NCI-H1092 treated with DMSO at 0.1 percent for 48 hours (cell line): ENCODE data around the gene AKAP12.
"Not testable (repeated sequence)": the region's sequence is repeated elsewhere in the genome, so short reads cannot be mapped to it uniquely, and the experiment has no call there.

Experiments
- DNase-seq: peaks from one replicate; lab custom pipeline; 2025; lab: John Stamatoyannopoulos, UW

Gene AKAP12

DNA sequence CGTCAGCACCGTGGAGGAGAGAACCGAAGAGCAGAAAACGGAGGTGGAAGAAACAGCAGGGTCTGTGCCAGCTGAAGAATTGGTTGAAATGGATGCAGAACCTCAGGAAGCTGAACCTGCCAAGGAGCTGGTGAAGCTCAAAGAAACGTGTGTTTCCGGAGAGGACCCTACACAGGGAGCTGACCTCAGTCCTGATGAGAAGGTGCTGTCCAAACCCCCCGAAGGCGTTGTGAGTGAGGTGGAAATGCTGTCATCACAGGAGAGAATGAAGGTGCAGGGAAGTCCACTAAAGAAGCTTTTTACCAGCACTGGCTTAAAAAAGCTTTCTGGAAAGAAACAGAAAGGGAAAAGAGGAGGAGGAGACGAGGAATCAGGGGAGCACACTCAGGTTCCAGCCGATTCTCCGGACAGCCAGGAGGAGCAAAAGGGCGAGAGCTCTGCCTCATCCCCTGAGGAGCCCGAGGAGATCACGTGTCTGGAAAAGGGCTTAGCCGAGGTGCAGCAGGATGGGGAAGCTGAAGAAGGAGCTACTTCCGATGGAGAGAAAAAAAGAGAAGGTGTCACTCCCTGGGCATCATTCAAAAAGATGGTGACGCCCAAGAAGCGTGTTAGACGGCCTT, 110.0 kb downstream of the AKAP12 start:
- DNase-seq: peak; percentile 73

DNA sequence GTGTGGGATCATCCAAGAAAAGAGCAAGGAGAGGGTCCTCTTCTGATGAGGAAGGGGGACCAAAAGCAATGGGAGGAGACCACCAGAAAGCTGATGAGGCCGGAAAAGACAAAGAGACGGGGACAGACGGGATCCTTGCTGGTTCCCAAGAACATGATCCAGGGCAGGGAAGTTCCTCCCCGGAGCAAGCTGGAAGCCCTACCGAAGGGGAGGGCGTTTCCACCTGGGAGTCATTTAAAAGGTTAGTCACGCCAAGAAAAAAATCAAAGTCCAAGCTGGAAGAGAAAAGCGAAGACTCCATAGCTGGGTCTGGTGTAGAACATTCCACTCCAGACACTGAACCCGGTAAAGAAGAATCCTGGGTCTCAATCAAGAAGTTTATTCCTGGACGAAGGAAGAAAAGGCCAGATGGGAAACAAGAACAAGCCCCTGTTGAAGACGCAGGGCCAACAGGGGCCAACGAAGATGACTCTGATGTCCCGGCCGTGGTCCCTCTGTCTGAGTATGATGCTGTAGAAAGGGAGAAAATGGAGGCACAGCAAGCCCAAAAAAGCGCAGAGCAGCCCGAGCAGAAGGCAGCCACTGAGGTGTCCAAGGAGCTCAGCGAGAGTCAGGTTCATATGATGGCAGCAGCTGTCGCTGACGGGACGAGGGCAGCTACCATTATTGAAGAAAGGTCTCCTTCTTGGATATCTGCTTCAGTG, 110.8 kb downstream of the AKAP12 start:
- no peak for DNase-seq

DNA sequence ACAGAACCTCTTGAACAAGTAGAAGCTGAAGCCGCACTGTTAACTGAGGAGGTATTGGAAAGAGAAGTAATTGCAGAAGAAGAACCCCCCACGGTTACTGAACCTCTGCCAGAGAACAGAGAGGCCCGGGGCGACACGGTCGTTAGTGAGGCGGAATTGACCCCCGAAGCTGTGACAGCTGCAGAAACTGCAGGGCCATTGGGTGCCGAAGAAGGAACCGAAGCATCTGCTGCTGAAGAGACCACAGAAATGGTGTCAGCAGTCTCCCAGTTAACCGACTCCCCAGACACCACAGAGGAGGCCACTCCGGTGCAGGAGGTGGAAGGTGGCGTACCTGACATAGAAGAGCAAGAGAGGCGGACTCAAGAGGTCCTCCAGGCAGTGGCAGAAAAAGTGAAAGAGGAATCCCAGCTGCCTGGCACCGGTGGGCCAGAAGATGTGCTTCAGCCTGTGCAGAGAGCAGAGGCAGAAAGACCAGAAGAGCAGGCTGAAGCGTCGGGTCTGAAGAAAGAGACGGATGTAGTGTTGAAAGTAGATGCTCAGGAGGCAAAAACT, 111.5 kb downstream of the AKAP12 start:
- no peak for DNase-seq

DNA sequence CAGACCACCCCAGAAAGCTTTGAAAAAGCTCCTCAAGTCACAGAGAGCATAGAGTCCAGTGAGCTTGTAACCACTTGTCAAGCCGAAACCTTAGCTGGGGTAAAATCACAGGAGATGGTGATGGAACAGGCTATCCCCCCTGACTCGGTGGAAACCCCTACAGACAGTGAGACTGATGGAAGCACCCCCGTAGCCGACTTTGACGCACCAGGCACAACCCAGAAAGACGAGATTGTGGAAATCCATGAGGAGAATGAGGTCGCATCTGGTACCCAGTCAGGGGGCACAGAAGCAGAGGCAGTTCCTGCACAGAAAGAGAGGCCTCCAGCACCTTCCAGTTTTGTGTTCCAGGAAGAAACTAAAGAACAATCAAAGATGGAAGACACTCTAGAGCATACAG, 112.0 kb downstream of the AKAP12 start:
- DNase-seq: no peak

DNA sequence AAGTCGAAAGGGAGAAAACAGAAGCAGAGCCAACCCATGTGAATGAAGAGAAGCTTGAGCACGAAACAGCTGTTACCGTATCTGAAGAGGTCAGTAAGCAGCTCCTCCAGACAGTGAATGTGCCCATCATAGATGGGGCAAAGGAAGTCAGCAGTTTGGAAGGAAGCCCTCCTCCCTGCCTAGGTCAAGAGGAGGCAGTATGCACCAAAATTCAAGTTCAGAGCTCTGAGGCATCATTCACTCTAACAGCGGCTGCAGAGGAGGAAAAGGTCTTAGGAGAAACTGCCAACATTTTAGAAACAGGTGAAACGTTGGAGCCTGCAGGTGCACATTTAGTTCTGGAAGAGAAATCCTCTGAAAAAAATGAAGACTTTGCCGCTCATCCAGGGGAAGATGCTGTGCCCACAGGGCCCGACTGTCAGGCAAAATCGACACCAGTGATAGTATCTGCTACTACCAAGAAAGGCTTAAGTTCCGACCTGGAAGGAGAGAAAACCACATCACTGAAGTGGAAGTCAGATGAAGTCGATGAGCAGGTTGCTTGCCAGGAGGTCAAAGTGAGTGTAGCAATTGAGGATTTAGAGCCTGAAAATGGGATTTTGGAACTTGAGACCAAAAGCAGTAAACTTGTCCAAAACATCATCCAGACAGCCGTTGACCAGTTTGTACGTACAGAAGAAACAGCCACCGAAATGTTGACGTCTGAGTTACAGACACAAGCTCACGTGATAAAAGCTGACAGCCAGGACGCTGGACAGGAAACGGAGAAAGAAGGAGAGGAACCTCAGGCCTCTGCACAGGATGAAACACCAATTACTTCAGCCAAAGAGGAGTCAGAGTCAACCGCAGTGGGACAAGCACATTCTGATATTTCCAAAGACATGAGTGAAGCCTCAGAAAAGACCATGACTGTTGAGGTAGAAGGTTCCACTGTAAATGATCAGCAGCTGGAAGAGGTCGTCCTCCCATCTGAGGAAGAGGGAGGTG, 112.9 kb downstream of the AKAP12 start:
- DNase-seq: no peak

DNA sequence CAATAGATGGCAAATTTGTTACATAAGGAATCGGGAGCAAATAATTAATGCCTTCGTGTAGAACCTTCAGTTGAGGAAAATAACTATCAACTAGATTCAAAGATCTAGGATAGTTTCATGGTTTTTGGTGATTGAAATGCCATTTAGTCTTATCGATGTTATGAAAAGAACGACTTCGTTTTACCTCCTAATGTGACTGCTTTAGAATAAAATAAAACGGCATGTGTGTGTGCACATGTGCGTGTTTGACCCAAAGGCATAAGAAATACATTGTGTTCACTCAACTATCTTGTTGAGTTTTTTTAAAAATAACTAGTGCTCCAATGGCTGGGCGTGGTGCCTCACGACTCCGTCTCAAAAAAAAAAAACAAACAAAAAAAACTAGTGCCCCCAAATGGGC, 114.0 kb downstream of the AKAP12 start:
- DNase-seq: no peak

DNA sequence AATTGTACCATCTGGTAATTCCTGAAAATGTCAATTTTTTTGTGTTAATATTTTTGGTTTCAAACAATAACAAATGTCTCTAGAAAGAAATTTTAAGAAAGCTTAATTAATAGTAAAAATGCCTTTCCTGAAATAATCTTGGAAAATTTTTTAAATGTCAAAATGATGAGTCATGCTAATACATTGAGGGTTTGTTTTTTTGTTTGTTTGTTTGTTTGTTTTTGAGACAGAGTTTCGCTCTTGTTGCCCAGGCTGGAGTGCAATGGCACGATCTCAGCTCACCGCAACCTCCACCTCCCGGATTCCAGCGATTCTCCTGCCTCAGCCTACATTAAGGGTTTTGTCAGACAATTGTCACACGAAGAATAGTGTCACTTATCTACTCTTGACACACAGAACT, 117.2 kb downstream of the AKAP12 start:
- DNase-seq: not testable (repeated sequence)

DNA sequence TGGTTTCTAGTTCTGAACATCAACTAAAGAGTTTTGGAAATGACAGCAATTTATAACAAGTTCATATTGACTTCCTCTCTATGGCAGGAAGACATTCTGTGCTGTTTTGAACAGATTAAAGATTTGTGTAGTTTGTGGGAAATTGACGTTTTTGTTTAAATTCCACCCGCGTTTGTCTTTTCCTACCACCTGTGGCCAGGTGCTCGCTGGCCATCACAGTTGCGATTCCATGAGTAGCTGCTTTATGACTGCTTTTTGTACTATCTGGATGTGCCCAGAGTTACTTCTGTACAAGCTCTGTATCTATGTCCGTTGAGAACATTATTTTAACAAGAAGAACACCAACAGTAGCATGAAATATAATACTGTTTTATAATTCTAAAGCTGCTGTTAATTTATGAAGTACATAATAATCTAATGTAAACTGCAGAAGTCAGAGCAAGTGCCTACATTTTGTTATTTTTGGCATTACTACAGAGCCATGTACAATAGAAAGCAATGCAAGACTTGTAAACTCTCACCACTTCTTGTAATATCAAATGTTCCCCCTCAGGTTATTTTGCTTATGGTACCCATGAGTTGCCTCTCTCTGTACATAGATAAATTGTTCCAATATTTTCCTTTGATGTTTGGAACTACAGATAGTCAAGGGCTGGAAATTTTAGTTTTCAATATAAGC, 118.1 kb downstream of the AKAP12 start:
- no peak for DNase-seq

DNA sequence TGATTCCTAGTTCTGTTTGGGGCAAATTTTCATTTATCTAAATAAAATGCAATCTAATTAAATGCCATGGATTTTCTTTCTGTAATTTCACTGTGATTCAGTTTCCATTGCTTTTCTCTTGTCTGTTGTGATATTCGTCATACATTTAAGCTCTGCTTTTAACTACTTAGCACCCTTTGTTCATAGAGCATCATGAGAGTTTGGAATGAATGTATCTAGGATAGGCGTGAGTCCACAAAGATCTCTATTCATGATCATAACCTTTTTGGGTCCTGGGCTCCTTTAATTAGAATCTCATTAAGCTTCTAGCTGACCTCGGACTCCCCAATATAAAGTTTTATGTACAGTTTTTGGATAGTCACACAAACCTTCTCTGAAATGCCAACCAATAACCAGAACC, 118.7 kb downstream of the AKAP12 start:
- DNase-seq: no peak

DNA sequence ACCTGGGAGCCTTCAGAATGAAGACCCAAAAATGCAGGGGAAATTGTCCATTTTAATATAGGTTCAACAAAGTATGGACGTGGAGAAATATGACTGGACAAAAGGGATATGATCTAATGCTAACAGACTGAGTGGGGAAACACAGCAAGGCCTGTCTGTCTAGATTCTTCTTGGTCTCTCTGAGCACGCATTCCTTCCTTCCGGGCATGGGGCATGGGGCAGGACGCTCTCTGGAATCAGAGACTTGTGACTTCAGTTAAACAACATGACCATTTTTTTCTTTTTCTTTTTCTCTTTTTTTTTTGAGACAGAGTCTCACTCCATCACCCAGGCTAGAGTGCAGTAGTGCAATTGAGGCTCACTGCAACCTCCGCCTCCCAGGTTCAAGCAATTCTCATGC, 119.7 kb downstream of the AKAP12 start:
- DNase-seq: no peak

DNA sequence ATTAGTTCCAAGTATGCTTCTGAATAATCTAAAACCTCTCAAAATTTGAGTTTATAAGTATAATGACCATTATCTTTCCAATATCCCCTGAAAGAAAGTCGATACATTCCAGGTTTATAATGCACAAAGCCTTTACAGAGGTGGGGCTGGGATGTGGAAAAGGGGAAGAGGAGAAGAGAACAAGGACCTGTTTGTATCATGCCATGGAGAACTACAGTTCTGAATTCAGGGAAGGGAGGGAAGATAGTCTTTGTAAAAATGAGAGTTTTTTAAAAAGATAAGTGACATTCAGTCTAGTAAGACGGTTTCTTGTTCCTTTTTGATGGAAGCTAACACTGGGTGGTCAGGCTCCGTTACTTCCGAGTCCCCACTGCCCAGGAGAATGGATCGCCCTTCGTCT, 125.5 kb downstream of the AKAP12 start:
- no peak for DNase-seq

DNA sequence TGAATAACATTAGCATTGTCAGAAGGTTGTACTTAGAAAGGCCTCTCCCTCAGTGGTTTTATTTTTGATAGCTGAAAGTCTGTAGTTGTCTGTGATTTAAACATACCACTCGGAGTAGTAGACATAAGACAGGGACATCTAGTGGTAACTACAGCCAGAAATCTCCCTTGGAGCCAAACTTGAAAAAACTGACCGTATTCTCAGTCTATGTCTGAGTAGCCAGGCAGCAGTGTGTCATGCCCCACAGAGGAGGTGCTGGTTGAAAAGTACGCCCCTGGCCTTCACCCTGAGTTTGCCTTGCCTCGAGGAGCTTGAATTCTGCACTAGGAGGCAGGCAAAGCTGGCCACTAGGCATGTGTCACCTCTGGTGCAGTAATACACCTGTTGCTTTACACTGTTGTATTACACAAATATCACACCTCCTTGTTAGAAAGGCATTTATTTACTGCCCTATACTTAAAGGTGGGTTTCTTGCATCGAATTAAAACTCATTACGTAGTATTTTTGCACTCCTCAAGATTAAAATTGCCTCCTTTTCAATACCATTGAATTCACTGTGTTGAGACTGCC, 130.8 kb downstream of the AKAP12 start:
- DNase-seq: no peak

DNA sequence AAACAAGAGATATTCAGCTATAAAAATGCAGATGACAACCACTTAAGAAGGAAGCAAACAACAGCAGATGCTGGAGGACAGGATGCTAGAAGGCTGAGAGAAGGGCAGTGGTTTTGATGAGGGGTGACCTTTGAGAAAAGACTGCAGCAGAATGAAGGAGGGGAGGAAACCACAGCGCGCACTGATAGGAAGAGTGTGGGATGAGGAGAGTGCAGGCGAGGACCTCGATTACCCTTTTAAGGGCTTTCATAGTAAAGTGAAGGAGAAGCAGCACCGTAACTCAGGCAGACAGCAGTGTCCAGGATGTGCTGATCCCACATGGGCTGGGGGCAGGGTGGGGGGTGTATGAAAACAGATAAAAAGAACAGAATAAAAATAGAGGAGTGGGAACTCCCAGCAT, 132.4 kb downstream of the AKAP12 start:
- DNase-seq: no peak

DNA sequence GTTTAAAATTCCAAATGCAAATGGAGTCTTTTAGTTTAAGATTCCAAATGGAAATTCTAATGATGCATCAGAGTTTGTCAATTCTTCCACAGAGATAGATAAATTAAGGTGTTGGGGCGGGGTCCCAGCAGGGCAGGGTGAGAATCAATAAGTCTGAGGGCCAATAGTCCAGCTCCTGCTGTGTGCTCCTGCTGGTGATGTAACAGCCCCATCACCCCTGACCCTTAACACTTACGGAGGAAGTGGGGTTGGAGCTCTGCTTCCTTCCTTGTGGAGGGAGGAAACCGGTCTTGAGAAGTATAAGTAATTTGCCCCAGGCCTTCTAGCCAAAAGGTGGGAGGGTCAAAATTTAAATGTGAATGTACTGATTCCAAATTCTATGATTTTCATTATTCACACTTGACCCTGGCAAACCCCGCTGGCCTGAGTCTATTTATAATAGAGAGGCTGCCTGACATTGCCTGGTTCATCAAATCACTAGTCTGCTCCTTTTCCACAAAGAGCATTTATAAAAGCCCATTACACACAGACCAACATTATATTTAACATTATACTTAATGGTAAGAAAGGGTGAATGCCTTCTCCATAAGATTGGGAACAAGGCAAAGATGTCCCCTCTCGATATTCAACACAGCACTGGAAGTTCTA, 134.4 kb downstream of the AKAP12 start:
- no peak for DNase-seq

DNA sequence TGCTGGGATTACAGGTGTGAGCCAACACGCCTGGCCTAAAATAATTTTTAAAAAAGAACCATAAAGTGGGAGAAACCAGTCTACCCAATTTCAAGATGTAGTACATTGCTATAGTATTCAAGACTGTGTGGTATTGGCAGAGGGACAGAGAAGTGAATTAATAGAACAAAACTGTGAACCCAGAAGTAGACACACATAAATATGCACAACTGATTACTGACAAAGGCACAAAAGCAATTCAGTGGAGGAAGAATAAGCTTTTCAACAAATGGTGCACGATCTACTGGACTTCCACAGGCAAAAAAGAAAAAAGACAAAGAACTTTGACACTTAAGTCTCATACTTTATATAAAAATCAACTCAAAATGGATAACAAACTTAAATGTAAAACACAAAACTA, 136.1 kb downstream of the AKAP12 start:
- DNase-seq: no peak

DNA sequence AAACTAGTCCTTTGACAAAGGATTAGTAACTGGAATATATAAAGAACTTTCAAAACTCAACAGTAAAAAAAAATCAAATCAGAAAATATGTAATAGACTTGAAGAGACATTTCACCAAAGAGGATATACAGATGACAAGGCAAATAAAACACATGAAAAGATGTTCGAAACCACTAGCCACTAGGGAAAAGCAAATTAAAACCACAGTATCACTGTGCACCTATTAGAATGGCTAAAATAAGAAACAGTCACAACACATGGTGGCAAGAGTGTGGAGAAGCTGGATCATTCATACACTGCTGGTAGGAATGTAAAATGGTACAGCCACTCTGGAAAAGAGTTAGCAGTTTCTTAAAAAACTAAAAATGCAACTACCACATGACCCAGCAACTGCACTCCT, 136.7 kb downstream of the AKAP12 start:
- no peak for DNase-seq

DNA sequence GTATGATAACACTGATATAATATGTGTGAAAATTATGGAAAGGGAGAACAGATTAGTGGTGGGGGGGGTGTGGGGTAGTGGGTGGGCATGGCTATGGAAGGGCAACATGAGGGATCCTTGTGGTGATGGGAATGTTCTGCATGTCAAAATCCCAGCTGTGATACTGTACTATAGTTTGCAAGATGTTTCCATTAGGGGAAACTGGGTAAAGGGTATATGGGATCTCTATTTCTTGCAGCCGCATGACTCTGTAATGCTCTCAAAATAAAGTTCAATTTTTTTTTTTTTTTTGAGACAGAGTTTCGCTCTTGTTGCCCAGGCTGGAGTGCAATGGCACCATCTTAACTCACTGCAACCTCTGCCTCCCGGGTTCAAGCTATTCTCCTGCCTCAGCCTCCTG, 137.3 kb downstream of the AKAP12 start:
- DNase-seq: no peak

DNA sequence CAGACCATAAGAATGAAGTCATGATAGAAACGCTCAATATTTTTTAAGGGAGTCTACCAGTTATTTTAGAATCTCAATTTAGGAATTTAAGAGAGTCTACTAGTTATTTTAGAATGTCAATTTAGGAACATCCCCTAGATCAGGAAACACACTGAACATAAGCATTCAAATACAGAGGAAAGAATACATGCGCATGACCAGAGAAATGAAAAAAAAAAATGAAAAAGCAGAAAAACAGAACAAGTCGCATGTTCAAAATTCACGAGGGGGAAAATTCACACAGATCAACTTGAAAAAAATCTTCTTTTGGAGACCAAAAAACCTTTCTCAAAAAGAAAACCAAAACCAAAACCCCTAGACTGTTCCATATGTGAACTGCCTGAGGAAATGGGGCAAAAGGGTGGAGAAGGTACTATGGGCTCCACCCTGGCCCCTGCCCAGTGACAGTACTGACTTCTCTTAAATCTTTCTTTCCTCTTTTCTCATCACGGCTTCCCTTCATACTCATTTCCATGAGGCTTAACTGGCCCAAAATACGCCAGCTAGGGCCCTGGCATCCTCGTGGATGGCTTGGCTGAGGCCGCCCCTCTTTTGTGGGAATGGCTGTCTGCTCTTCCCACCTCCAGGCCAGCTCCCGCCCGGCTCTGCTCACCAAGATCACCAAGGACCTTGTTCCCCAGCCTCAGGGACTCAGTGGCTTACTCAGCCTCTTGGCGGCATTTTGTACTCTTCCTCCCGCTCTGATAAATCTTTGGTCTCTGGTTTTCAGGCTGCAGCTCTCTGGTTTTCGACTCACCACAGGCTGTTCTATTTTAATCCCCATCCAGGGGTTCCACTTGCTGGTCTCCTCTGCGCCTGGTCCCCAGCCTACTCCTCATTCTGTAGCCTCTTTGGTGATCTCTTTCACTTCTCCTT, 140.4 kb downstream of the AKAP12 start:
- DNase-seq: no peak

DNA sequence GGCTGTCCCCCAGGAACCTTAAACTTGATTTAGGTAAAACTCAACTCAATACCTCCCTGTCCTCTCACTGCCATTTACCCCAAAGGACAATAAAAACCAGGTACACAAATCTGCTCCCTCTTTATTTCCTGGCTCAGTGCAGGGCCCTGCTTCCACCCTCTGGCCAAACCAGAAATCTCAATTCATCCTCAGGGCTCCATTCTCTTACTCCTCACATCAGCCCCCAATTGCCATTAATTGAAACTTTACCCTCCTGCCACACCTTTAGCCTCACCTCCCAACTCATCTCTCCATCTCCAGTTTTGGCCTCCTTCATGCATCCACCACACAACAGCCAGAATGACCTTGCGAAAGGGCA, 141.1 kb downstream of the AKAP12 start:
- no peak for DNase-seq

DNA sequence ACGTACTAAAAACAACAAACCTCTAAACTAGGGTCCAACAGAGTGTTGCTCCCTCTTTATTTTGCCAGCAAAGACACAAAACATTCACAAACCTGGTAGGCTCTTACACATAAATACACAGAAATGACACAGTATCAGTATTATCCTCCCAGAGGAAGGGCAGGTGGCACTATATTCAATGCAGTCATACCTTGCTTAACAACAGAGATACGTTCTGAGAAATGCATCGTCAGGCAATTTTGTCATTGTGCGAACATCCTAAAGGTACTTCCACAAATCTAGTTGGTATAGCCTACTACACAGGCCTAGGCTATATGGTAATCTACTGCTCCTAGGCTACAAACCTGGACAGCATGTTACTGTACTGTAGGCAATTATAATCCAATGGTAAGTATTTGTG, 142.0 kb downstream of the AKAP12 start:
- DNase-seq: no peak
